ENCODE measurements around the gene CDC34.

- no peak for TF ChIP-seq CTCF (conservative IDR thresholded peaks at IDR 0.05; ENCODE audit: low read depth, low read length)
- no peak for TF ChIP-seq EZH2 (IDR thresholded peaks at IDR 0.05; ENCODE audit: borderline replicate concordance, low read depth, low read length, poor library complexity, severe bottlenecking)
Observed at GRCh38 chr19:507286-508203, 24.0 kb upstream of the CDC34 start, which contains the start of gene TPGS1.

Data from A673 (cell line).